ENCODE results near the gene PAX2.

PAX2 gene

DNA sequence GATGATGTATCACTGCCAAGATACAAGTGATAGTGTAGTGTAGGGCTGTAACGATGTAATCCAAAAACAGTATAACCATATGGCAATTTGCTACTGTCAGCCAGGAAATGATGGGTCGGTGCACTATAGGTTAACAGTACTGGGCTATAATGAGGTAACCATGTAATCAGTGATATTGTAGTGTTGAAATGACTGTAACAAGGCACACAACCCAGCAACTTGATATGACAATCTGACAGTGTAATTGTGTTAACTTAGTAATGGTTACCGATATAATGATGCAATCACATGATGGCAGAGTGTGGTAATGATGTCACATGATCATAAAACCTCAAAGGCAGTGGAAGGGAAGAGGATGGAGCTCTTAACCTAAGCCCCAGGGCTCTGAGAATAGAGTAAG, 93.6 kb downstream of the PAX2 start:
- FAIRE-seq, result peak; percentile 86
- DNase-seq (ENCODE audit: low spot score), result no peak

DNA sequence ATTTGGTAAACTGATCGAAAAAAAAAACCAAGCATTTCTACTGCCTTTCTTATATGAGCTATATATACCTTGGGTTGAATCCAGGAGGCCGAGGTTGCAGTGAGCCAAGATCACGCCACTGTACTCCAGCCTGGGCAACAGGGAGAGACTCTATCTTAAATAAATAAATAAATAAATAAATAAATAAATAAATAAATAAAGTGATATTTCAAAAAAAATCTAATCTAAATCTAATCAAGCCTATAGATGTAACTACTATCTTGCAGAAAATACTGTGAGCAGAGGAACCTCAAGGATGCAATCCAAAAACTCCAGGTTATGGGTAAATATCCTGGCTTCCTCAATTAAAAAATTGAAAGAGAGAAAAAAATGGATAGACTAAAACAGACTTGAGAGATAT, 96.1 kb downstream of the PAX2 start:
- DNase-seq (ENCODE audit: low spot score) (no peak), FAIRE-seq (no peak)

GRCh38 chr10:100847440-100847839, 102.1 kb downstream of the PAX2 start:
- no peak for FAIRE-seq
- DNase-seq (ENCODE audit: low spot score), result peak; percentile 44

DNA sequence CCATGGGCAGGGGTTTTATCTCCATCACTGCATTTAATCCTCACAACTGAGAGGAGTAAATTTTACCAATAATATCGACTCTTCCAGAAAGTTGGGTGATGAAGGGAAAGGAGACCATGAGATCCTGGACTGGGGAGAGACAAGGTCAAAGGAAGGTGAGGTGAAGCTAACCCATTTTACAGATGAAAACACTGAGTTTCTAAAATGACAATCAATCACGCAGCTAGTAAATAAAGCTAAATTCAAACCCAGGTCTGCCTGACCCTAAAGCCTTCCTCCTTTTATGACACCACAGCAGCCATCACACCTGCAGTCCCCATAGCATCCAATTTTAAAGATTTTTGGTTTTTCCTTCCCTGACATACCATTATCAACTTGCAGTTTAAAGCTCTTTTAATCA, 103.4 kb downstream of the PAX2 start:
- FAIRE-seq (no peak), DNase-seq (ENCODE audit: low spot score) (no peak)

DNA sequence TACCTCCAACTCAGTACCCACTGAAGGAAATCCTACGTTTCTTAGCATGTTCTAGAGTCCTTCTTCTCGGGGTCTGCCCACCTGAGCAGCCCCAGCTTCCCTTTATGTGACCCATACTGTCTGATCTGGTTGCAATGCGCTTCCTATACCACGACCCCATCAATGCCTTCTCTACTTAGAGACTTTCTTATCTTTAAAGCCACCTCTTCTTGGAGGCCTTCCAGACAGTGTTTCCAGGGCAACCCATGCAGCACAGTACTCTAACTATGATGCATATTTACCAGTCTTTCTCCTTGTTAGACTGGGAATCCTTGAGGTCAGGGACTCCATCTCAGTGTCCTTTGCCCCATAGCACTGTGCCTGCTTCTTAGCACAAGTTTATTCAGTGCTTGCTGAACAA, 112.9 kb downstream of the PAX2 start:
- DNase-seq (ENCODE audit: low spot score) (no peak), FAIRE-seq (no peak)

GRCh38 chr10:100858747-100859483, 113.5 kb downstream of the PAX2 start:
- FAIRE-seq, result peak; percentile 44

DNA sequence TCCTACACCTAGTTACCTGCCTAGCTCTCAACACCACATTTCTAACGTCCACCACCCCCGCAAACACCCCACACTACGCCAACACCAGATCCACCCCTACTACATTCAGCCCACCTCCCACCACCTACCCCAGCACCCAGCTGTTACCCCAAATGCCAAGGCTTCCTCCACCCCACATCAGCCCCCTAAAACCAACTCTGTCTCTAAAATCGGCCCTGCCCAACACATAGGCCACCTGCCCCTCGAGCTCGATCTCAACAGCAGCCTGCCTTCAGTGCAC, 114.0 kb downstream of the PAX2 start:
- DNase-seq (ENCODE audit: low spot score) (no peak), FAIRE-seq (peak; percentile 65)

More at GRCh38 chr10:100858747-100859483, 113.5 kb downstream of the PAX2 start:
- DNase-seq (ENCODE audit: low spot score), result no peak

GRCh38 chr10:100863433-100863832, 118.1 kb downstream of the PAX2 start:
- DNase-seq (ENCODE audit: low spot score) (no peak), FAIRE-seq (no peak)

- no peak for FAIRE-seq
Measured at GRCh38 chr10:100864036-100864885, 118.9 kb downstream of the PAX2 start.

DNA sequence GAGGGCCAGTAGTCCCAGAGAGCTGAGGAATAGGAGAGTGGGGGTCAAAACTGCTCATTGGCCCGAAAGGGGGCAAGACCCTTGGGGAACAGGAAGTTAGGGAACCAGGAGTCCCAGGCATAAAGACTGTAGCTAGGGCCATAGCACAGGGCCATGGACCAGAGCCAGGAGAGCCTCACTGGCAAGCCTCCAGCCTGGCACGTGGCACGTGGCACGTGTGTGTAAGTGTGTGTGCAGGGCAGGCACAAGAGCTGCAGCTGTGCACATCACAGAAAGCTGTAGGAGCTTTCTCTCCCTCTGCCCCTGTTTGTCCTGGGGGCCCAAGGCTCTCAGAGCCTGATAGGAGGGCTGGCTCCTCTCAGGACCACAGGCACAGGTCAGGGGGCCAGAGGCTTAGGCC, 119.6 kb downstream of the PAX2 start:
- FAIRE-seq (no peak), DNase-seq (ENCODE audit: low spot score) (no peak)

More at GRCh38 chr10:100864036-100864885, 118.9 kb downstream of the PAX2 start:
- DNase-seq (ENCODE audit: low spot score), result no peak

DNA sequence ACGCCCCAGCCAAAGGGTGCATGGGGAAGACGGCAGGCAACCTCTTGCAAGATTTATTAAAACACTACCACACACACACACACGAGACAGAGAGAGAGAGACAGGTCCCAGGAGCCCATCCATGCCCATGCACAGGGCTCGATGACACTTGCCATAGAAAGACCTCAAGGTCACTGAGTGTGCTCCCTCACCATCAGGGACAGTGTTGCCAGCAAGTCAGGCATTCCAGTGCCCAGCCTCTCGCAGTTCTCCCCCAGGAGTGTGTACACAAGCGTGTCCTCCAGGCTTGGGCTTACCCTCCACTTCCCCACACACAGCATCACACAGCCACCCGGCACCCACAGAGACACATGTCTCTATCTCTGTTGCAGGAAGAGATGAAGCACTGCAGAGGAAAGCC, 120.6 kb downstream of the PAX2 start:
- FAIRE-seq (no peak), DNase-seq (ENCODE audit: low spot score) (no peak)

GRCh38 chr10:100866575-100867098, 121.3 kb downstream of the PAX2 start:
- FAIRE-seq (no peak), DNase-seq (ENCODE audit: low spot score) (no peak)

DNA sequence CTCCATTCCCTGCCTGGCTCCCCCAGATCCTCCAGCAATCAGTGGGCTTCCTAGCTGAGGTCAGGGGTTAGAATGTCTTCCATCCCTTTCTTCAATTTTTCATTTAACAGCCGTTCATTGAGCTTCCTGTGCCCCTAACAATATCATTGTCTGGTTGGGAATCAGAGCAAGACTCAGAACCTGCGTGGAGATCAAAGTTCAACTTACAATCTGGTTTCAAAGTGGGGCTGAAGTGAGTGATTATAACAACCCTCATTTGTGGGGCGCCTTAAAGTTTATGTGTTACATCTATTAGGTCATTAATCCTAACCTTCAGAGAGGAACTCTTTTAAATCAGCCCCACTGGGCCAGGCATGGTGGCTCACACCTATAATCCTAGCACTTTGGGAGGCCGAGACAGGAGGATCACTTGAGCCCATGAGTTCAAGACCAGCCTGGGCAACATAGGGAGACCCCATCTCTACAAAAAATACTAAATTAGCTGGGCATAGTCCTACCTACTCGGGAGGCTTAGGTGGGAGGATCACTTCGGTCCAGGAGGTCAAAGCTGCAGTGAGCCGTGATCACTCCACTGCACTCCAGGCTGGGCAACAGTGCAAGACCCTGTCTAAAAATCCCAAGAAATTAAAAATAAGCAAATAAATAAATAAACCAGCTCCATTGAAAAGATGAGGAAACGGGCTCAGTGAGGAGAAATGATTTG, 122.0 kb downstream of the PAX2 start:
- FAIRE-seq, result no peak
- no peak for DNase-seq (ENCODE audit: low spot score)

GRCh38 chr10:100868382-100868781, 123.0 kb downstream of the PAX2 start:
- DNase-seq (ENCODE audit: low spot score) (no peak), FAIRE-seq (no peak)

- DNase-seq (ENCODE audit: low spot score), result no peak
- FAIRE-seq, result no peak
Measured at GRCh38 chr10:100869399-100869798, 124.0 kb downstream of the PAX2 start.

DNA sequence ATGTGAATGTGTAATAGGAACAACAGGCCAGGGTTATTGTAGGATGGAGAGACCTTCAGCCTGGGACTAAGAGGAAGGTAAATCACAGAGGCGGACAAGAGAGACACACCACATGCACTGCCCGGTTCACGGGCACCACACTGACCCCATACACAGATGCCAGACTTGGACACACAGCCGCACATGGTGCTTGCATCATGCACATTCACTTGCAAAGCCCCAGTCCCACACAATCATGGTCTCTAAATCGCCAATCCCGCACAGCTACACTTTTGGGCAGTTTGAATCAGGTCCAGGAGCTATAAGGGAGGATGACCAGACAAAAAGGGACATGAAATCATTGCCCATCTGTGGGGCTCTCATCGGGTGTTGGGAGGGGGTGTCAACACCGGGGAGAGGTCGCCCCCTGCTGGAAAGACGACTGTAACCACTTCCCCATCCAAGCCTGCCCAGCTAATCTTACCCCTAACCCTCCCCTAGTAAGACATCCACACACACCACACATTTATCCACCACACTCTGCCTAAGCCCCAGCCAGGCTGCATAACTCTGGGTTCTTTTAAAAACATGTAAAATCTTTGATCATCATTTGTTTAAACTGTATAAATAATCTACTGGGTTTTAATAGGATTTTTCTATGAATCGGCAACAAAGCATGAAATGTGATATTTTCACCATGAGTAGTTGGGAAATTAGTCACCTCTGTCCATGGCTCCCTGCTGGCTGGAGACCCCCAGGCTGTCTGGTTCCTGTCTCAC, 126.8 kb downstream of the PAX2 start:
- peak; percentile 83 for FAIRE-seq
- DNase-seq (ENCODE audit: low spot score), result peak; percentile 76

DNA sequence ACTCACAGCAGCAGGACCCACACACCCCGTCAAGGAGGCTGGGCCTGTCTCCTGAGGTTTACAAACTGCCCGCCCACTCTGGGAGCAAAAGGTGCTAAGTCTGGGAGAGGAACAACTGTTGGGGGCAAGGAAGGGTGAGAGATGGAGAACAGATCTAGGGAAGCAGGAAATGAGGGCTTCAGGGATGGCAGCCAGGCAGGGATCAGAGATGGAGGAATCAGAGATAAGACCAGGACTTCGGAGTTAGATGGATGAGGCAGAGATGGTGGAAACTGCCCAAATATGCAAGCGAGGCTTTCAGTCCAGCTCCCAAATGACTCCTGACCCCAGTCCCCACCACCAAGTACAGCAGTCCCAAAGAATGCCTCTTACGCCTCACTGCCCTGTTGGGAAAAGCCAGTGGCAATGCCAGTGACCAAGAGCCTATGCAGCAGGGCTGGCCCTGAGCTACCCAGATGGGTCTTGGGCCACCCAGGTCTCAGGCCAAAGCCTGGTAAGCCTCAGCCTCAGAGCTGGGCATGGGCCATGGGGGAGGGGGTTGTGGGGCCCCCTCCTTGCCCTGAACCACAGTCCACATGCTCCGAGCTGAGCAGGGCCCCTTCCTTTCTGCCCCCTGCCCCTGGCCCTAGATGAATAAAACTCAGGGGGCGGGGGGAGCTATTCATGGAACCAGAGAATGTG, 127.9 kb downstream of the PAX2 start:
- DNase-seq (ENCODE audit: low spot score) (no peak), FAIRE-seq (no peak)

DNA sequence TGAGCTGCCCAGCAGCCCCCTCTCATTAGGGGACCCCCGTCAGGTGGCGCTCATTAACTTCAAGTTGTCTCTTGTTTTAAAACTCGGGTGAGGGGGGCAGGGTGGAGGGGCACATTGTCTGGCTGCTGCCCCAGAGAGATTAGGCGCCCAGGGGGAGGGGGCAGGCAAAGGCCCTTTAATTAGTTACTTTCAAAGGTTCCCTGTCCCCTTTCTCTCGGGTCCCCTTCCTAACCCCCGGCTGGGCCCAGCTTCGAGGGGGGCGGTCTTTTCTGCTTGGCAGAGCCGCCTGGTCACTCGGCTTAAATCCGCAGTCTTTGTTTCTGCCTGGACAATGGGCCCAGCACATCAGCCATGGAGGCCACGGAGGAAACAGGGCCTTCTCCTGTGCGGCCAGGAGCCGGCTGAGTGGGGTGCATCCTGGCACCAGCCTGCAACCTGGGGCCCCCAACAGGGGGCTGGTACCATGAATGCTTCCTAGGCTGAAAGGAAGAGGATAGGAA, 128.5 kb downstream of the PAX2 start:
- DNase-seq (ENCODE audit: low spot score) (no peak), FAIRE-seq (no peak)

- FAIRE-seq, result no peak
Measured at GRCh38 chr10:100874702-100875483, 129.5 kb downstream of the PAX2 start.

More at GRCh38 chr10:100874702-100875483, 129.5 kb downstream of the PAX2 start:
- no peak for DNase-seq (ENCODE audit: low spot score)
